HG02588 (cell line): ENCODE data around the gene ZNF687.

Experiments used
- ATAC-seq: cut with Tn5 transposase; IDR thresholded peaks from one replicate; pipeline ENCODE4 v1.9.1; 2021; ENCODE audit warnings: mild to moderate bottlenecking, moderate library complexity; ENCODE audit not compliant: unreplicated experiment

The ZNF687 gene

GRCh38 chr1:151281225-151281968 is 702 bp upstream of the ZNF687 start:
- peak; percentile 30 for ATAC-seq

GRCh38 chr1:151282883-151283725 is 1.0 kb downstream of the ZNF687 start:
- no peak for ATAC-seq

GRCh38 chr1:151284013-151284577 is 2.0 kb downstream of the ZNF687 start:
- no peak for ATAC-seq

GRCh38 chr1:151286619-151287340 is 4.7 kb downstream of the ZNF687 start:
- no peak for ATAC-seq

GRCh38 chr1:151287341-151287699 is 5.2 kb downstream of the ZNF687 start:
- no peak for ATAC-seq

- no peak for ATAC-seq
Measured at GRCh38 chr1:151287767-151288500, 5.8 kb downstream of the ZNF687 start.

- ATAC-seq = no peak
Measured at GRCh38 chr1:151288502-151288901, 6.4 kb downstream of the ZNF687 start.

GRCh38 chr1:151289080-151289935 is 7.2 kb downstream of the ZNF687 start:
- no peak for ATAC-seq

- no peak for ATAC-seq
Measured at GRCh38 chr1:151289991-151290708, 8.1 kb downstream of the ZNF687 start.

GRCh38 chr1:151290709-151291303 is 8.7 kb downstream of the ZNF687 start:
- ATAC-seq = no peak

GRCh38 chr1:151292207-151293030 is 10.3 kb downstream of the ZNF687 start:
- no peak for ATAC-seq

GRCh38 chr1:151293093-151293492 is 11.0 kb downstream of the ZNF687 start:
- ATAC-seq = no peak

GRCh38 chr1:151294742-151295462 is 12.8 kb downstream of the ZNF687 start:
- no peak for ATAC-seq

GRCh38 chr1:151309811-151310323 is 27.8 kb downstream of the ZNF687 start:
- ATAC-seq = no peak

- ATAC-seq = no peak
Measured at GRCh38 chr1:151311011-151311410, 28.9 kb downstream of the ZNF687 start.

GRCh38 chr1:151311589-151312331 is 29.7 kb downstream of the ZNF687 start:
- ATAC-seq = no peak
